Stimulated activated CD8-positive, alpha-beta memory T cell treated with anti-CD3 and anti-CD28 coated beads, Interleukin-2, amount 100 ng/mL, for 48 hours (primary cell): ENCODE results near the gene OR5P2.
"Not testable (repeated sequence)": the region's sequence is repeated elsewhere in the genome, so short reads cannot be mapped to it uniquely, and the experiment has no call there.

Experiments
- DNase-seq, 2 donors: peaks; one replicate each; pipeline ENCODE4 v3.0.0-alpha.2; 2020; ENCODE audit warnings: low read depth in 2 of 2

Gene OR5P2

GRCh38 chr11:7796842-7797241, at the start of gene OR5P2:
Gene OR5P2 (minus strand): TSS chr11:7796942. CDS start chr11:7796942, 0 bp downstream.
- DNase-seq, result no peak

DNA sequence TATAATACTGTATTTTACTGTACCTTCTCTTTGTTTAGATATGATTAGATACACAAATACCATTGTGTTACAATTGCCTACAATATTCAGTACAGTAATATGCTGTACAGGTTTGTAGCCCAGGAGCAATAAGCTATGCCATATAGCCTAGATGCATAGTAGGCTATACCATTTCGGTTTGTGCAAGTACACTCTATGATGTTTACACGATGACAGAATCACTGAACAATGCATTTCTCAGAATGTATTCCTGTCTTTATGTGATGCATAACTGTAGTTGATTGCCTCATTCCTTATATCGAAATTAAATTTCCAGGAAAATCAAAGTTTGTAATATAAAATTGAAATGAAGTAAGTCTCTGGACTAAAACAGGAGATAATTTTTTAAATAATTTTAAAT, 49.3 kb upstream of the OR5P2 start:
- no peak for DNase-seq

GRCh38 chr11:7844986-7845385, 48.2 kb upstream of the OR5P2 start:
- no peak for DNase-seq

DNA sequence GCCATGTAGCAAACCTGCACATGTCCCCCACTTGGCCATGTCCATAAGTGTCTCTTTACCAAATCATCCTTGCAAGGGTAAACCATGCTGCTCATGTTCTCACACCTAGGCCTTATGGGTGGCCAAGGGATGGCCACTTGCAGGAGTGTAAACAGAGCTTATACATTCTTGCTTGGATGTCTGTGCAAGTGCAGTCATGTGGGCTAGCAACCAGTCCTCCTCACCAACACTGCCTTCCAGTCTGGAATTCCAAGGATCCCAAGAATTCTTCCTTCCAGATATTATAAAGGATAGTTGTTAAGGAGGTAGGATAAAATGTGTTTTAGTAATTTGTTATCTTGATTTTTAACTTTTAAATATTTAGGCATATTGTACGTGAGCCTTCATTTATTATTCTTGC, 47.8 kb upstream of the OR5P2 start:
- no peak for DNase-seq

- no peak for DNase-seq
These were observed 43.8 kb upstream of the OR5P2 start for GRCh38 chr11:7840578-7840977.

DNA sequence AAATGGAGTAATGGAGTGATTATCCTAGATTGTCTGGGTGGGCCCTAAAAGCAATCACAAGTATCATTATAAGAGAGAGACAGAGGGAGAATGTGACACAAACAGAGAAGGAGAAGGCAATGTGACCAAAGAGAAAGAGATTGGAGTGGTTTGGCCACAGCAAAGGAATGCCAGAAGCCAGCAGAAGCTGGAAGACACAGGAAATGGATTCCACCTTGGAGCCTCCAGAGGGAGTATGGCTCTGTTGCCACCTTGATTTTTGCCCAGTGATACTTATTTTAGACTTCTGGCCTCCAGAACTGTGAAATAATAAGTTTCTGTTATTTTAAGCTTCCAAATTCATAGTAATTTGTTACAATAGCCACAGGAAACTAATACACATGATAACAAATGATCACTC, 36.8 kb upstream of the OR5P2 start:
- no peak for DNase-seq

GRCh38 chr11:7830740-7831139, 34.0 kb upstream of the OR5P2 start, which contains the start of gene OR5P3:
Gene OR5P3 (minus strand): TSS chr11:7830840.
- no peak for DNase-seq

DNA sequence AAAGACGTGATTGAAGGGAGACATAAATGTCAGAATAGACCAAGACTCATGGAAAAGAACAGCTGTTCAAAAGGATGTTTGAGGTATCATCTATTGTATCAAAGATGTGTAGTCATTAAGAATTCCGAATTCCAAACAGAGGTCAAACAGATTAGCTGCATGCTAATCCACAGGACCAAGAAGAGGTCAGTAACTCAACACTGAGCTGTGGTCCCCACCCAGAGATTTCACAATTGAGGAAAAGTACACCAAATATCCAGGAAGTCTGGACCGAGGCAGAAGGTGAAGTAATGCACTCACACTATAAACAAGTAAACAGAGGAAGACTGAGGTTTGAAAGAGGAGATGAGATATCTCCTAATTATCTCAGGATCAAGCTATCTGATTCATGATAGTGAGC, 29.6 kb upstream of the OR5P2 start:
- DNase-seq, result no peak

DNA sequence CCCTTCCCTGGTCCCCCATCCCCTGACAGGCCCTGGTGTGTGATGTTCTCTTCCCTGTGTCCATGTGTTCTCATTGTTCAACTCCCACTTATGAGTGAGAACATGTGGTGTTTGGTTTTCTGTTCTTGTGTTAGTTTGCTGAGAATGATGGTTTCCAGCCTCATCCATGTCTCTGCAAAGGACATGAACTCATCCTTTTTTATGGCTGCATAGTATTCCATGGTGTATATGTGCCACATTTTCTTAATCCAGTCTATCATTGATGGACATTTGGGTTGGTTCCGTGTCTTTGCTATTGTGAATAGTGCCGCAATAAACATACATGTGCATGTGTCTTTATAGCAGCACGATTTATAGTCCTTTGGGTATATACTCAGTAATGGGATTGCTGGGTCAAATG, 23.7 kb upstream of the OR5P2 start:
- DNase-seq, result not testable (repeated sequence)

DNA sequence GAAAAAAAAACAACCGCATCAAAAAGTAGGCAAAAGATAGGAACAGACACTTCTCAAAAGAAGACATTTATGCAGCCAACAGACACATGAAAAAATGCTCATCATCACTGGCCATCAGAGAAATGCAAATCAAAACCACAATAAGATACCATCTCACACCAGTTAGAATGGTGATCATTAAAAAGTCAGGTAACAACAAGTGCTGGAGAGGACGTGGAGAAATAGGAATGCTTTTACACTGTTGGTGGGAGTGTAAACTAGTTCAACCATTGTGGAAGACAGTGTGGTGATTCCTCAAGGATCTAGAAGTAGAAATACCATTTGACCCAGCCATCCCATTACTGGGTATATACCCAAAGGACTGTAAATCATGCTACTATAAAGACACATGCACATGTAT, 18.2 kb upstream of the OR5P2 start:
- DNase-seq, result not testable (repeated sequence)

- not testable (repeated sequence) for DNase-seq
These were observed 13.6 kb upstream of the OR5P2 start for GRCh38 chr11:7810301-7810700.

GRCh38 chr11:7793233-7793632, 3.5 kb downstream of the OR5P2 start:
- no peak for DNase-seq

DNA sequence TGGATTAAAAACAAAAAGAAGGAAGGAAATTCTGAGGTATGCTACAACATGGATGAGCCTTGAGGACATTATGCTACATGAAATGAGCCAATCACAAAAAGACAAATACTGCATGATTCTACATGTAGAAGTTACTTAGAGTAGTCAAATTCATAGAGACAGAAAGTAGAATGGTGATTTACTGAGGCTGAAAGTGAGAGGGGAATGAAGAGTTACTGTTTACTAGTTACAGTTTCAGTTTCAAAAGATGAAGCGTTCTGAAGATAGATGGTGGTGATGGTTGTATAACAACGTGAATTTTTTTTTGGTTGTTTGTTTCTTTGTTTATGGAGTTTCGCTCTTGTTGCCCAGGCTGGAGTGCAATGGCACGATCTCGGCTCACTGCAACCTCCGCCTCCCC, 9.5 kb downstream of the OR5P2 start:
- no peak for DNase-seq

DNA sequence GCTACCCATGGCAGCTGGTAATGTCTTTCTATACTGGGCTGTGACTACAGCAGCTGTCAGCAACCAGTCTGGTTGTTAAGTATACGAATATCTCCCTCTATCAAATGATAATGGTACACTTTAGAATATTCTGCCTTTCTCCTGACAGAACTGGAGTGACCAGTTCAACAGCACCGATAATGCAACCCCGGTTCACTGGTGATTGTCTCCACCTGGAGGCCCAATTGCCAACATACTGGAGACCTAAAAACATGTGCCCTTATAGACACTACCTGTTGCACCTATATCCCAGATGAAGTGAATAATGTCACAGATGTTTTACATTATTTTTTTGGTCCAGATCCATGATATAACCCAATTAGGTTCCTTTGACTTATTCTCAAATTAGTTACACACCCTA, 21.1 kb downstream of the OR5P2 start:
- no peak for DNase-seq

- not testable (repeated sequence) for DNase-seq
These were observed 32.4 kb downstream of the OR5P2 start for GRCh38 chr11:7764301-7764700.

- no peak for DNase-seq
These were observed 37.7 kb downstream of the OR5P2 start for GRCh38 chr11:7759010-7759409.

DNA sequence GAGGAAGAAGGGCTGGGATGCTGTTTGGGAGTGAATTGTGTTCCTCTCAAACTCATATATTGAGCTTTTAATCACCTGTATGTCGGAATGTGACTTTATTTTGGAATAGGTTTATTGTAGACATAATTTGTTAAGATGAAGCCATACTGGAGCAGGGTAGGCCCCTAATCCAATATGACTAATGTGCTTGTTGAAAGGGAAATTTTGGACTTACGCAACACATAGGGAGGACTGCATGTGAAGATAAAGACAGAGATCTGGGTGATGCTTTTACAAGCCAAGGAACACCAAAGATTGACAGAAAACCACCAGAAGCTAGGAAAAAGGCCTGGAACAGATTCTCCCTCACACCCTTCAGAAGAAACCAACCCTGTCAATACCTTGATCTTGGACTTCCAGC, 47.3 kb downstream of the OR5P2 start:
- DNase-seq, result no peak
